ENCODE data around the gene TMEM256. TPM values are rescaled to one million over a fixed set of nuclear protein-coding genes. Genes with fewer than 3 reads are reported as not detected.

TMEM256 gene
- total RNA-seq, 1 donor from 2014 or later = 102 TPM

- H3K27ac Mint-ChIP-seq = no peak overlapping the region
- no peak overlapping the region for H3K4me3 Mint-ChIP-seq (ENCODE audit: low read depth)
- DNase-seq (ENCODE audit: low spot score, unreplicated experiment) = no peak
- H3K4me1 Mint-ChIP-seq (ENCODE audit: low read depth) = peaks cover 5% of the 10 kb centered on the region
- H3K9me3 Mint-ChIP-seq (ENCODE audit: low read depth) = no peaks in the 10 kb centered on the region
- peaks cover 5% of the 10 kb centered on the region for H3K36me3 Mint-ChIP-seq (ENCODE audit: insufficient read depth)
- H3K27me3 Mint-ChIP-seq = no peaks in the 10 kb centered on the region
- TF ChIP-seq, protein P1, sequence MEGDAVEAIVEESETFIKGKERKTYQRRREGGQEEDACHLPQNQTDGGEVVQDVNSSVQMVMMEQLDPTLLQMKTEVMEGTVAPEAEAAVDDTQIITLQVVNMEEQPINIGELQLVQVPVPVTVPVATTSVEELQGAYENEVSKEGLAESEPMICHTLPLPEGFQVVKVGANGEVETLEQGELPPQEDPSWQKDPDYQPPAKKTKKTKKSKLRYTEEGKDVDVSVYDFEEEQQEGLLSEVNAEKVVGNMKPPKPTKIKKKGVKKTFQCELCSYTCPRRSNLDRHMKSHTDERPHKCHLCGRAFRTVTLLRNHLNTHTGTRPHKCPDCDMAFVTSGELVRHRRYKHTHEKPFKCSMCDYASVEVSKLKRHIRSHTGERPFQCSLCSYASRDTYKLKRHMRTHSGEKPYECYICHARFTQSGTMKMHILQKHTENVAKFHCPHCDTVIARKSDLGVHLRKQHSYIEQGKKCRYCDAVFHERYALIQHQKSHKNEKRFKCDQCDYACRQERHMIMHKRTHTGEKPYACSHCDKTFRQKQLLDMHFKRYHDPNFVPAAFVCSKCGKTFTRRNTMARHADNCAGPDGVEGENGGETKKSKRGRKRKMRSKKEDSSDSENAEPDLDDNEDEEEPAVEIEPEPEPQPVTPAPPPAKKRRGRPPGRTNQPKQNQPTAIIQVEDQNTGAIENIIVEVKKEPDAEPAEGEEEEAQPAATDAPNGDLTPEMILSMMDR (IDR thresholded peaks at IDR 0.05; ENCODE audit: unreplicated experiment) = no peak
These were observed 13.7 kb downstream of the TMEM256 start for GRCh38 chr17:7389924-7390910.

GRCh38 chr17:7388856-7389255, 15.0 kb downstream of the TMEM256 start:
- TF ChIP-seq, protein P1 (IDR thresholded peaks at IDR 0.05; ENCODE audit: unreplicated experiment) = no peak
- H3K9me3 Mint-ChIP-seq (ENCODE audit: low read depth) = no peaks in the 10 kb centered on the region
- H3K4me1 Mint-ChIP-seq (ENCODE audit: low read depth) = peaks cover 4% of the 10 kb centered on the region
- DNase-seq (ENCODE audit: low spot score, unreplicated experiment) = no peak
- H3K27ac Mint-ChIP-seq = no peak overlapping the region
- H3K4me3 Mint-ChIP-seq (ENCODE audit: low read depth) = no peak overlapping the region
- H3K36me3 Mint-ChIP-seq (ENCODE audit: insufficient read depth) = peaks cover 5% of the 10 kb centered on the region
- H3K27me3 Mint-ChIP-seq = peaks cover 3% of the 10 kb centered on the region

DNA sequence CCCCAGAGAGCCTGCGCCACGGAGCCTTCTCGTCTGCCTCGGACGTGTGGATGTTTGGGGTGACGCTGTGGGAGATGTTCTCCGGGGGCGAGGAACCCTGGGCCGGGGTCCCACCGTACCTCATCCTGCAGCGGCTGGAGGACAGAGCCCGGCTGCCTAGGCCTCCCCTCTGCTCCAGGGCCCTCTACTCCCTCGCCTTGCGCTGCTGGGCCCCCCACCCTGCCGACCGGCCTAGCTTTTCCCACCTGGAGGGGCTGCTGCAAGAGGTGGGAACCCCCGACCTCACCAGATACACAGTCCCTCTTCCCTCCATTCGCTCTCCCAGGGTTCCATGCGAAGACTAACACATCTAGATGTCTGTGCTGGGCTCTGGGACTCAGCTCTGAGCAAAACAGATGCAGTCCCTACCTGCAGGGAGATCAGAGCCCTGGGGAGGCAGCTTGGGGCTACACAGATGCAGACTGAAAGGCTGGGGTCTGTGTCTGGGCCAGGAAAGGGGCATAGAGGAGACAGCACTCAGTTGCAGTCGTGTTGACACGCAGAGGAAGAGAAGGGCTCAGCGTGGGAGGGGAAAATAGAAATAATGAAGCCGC, 19.3 kb downstream of the TMEM256 start:
- Mint-ChIP-seq H3K27ac (no peak overlapping the region), H3K4me1 (ENCODE audit: low read depth) (peaks cover 9% of the 10 kb centered on the region), H3K36me3 (ENCODE audit: insufficient read depth) (peaks cover 5% of the 10 kb centered on the region), H3K9me3 (ENCODE audit: low read depth) (no peaks in the 10 kb centered on the region), H3K4me3 (ENCODE audit: low read depth) (peak overlapping the region; percentile 51), H3K27me3 (peaks cover 31% of the 10 kb centered on the region)
- TF ChIP-seq, protein P1 (IDR thresholded peaks at IDR 0.05; ENCODE audit: unreplicated experiment) = no peak
- no peak for DNase-seq (ENCODE audit: low spot score, unreplicated experiment)

- peak; percentile 58 for DNase-seq (ENCODE audit: low spot score, unreplicated experiment)
- Mint-ChIP-seq H3K27ac (no peak overlapping the region), H3K4me1 (ENCODE audit: low read depth) (peaks cover 9% of the 10 kb centered on the region), H3K36me3 (ENCODE audit: insufficient read depth) (peaks cover 1% of the 10 kb centered on the region), H3K4me3 (ENCODE audit: low read depth) (peak overlapping the region; percentile 51), H3K9me3 (ENCODE audit: low read depth) (peaks cover 5% of the 10 kb centered on the region), H3K27me3 (peaks cover 37% of the 10 kb centered on the region)
- TF ChIP-seq, protein P1 (IDR thresholded peaks at IDR 0.05; ENCODE audit: unreplicated experiment) = no peak
These were observed 20.0 kb downstream of the TMEM256 start for GRCh38 chr17:7383742-7384488.

- no peak overlapping the region for H3K4me3 Mint-ChIP-seq (ENCODE audit: low read depth)
- H3K27me3 Mint-ChIP-seq = peaks cover 37% of the 10 kb centered on the region
- H3K36me3 Mint-ChIP-seq (ENCODE audit: insufficient read depth) = peaks cover 1% of the 10 kb centered on the region
These were observed 20.5 kb downstream of the TMEM256 start for GRCh38 chr17:7383371-7383741.

More at GRCh38 chr17:7383371-7383741, 20.5 kb downstream of the TMEM256 start:
- no peak overlapping the region for H3K27ac Mint-ChIP-seq
- TF ChIP-seq, protein P1 (IDR thresholded peaks at IDR 0.05; ENCODE audit: unreplicated experiment) = no peak
- no peak for DNase-seq (ENCODE audit: low spot score, unreplicated experiment)
- H3K9me3 Mint-ChIP-seq (ENCODE audit: low read depth) = peaks cover 5% of the 10 kb centered on the region
- peaks cover 9% of the 10 kb centered on the region for H3K4me1 Mint-ChIP-seq (ENCODE audit: low read depth)
